ENCODE data around the gene B4GALT1.

B4GALT1 gene

DNA sequence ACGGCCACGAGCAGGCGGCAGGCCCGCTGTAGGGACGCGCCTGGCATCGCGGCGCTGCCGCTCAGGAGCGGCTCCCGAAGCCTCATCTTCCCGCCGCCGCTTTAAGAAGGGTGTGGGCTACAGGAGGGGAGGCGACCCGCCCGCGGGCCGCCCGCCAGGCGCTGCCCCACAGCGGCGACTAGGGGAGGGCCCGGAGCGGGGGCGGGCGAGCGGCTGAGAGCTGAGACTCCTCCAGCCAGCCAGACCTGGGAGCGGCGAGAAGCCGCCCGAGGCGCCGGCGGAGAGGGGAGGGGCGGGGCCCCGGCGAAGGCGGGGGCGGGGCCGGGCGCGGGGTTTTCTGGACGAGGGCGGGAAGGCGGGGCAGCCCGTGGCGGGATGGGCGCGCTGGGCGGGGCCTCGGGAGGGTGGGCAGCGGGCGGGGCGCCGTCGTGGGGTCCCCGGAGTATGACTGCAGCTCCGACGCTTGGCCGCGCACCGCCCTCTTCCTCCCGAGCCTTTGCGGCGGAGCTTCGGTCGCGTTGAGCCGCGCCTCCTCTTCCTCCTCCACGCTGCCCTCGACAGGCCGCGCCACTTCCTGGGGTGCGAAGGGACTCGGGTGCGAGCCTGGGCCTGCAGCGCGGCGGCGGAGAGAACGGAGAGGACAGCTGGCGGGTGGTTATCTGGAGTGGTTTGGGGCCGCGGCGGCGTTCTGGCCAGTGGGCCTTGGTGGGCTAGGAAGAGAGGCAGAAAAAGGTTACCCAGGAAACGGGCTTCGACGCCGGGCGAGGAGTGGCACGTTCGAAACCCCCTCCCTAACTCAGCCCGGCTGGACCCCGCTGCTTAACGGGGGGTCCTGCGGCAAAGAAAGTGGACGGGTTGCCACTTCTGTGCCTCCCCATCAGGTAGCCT is at the start of gene B4GALT1:
B4GALT1 (minus strand) TSS at position 253 of the 888 bp plus-strand sequence; CDS start at position 86, 167 bp downstream.
- in situ Hi-C loops (cut with MboI; ENCODE audit: low sequenced_read_pairs): no loop called here

GRCh38 chr9:33211695-33212393 is 44.7 kb upstream of the B4GALT1 start:
- in situ Hi-C loops (cut with MboI; ENCODE audit: low sequenced_read_pairs): no loop called here

GRCh38 chr9:33210006-33210715 is 43.0 kb upstream of the B4GALT1 start:
- in situ Hi-C loops (cut with MboI; ENCODE audit: low sequenced_read_pairs): no loop called here

- in situ Hi-C loops (cut with MboI; ENCODE audit: low sequenced_read_pairs): no loop called here
These were observed 42.3 kb upstream of the B4GALT1 start for GRCh38 chr9:33209394-33209793.

GRCh38 chr9:33202552-33203201 is 35.5 kb upstream of the B4GALT1 start:
- in situ Hi-C loops (cut with MboI; ENCODE audit: low sequenced_read_pairs): no loop called here

DNA sequence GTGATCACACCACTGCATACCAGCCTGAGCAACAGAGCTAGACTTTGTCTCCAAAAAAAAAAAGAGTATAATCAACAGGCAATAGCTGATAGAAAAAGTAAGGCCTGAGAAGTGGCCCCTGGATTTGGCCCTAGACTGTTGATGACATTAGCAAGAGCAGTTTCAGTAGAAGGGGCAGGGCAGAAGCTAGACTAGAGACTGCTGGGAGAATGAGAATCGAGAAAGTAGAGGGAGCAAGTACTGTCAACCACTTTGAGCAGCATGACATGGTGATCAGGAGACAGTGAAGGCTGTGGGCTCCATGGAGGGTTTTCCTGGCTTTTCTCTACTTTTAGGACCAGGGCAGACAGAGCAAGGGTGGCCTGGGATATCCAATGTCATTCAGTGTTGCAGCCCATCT is 34.9 kb upstream of the B4GALT1 start:
- in situ Hi-C loops (cut with MboI; ENCODE audit: low sequenced_read_pairs): no loop called here

- in situ Hi-C loops (cut with MboI; ENCODE audit: low sequenced_read_pairs): no loop called here
These were observed 31.0 kb upstream of the B4GALT1 start for GRCh38 chr9:33198165-33198564.

- in situ Hi-C loops (cut with MboI; ENCODE audit: low sequenced_read_pairs): no loop called here
These were observed 30.4 kb upstream of the B4GALT1 start for GRCh38 chr9:33197279-33198152.

DNA sequence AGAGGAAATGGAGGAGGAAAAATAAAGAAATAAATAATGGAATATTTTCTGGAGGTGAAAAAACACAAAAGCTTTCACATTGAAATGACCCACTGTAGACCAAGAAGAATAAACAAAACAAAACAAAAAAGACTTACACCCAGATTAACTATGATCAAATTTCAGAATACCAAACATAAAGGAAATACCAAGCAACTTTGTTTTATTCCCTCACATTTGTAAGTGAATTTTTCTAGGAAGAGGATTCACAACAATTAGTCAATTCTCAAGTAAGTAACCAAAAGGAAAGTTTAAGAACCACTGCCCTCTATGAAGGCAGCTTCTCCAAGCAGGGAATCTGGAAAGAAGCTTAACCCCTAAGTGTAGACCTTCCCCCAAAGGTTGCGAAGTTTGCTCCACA is 29.6 kb upstream of the B4GALT1 start:
- in situ Hi-C loops (cut with MboI; ENCODE audit: low sequenced_read_pairs): no loop called here

GRCh38 chr9:33193818-33194217 is 26.7 kb upstream of the B4GALT1 start:
- in situ Hi-C loops (cut with MboI; ENCODE audit: low sequenced_read_pairs): no loop called here

- in situ Hi-C loops (cut with MboI; ENCODE audit: low sequenced_read_pairs): no loop called here
These were observed 25.5 kb upstream of the B4GALT1 start for GRCh38 chr9:33192493-33193255.

DNA sequence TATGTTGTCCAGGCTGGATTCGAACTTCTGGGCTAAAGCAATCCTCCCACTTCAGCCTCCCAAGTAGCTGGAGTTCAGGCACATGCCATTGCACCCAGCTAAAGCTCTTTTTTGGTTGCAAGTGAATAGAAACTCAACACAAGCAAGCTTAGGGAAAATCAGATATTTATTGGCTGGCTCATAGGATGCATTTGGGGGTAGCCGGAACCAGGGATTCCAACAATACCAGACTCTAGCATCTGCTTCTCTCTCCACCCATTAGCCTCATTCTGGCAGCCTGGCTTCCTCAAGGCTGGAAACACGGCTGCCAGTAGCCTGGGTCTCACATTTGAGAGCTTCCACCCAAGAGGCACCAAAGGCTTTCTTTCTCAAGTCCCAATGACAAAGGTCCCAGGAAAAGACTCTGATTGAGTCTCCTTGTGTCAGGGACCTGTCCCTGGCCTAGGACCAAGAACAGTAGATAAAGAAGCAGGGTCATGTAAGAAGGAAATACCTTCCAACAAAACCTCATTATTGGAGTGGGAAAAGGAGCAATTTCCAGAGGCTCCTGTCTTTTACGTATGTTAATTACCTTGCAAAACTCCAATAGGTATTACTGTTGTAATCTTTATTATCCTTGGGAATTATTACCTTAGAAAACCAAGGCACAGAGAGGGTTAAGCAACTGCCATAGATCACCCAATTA is 23.0 kb upstream of the B4GALT1 start:
- in situ Hi-C loops (cut with MboI; ENCODE audit: low sequenced_read_pairs): no loop called here

GRCh38 chr9:33189331-33189791 is 22.2 kb upstream of the B4GALT1 start:
- in situ Hi-C loops (cut with MboI; ENCODE audit: low sequenced_read_pairs): no loop called here

DNA sequence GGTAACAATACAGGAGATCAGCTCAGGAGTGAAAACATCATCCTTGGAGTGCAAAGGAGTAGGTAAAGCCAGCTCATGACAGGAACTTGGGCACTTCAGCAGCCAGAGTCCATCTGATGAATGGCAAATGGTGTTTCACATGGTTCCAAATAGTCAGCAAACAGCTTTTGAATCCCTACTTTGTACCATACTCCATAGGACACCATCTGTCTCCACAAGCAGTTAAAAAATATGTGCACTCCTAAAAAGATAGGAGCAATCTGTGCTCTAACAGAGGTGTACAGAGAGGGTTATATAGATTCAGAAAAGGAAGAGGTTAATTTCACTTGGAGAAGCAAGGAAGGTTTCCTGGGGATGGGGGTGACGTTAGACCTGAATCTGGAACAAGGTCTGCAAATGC is 21.6 kb upstream of the B4GALT1 start:
- in situ Hi-C loops (cut with MboI; ENCODE audit: low sequenced_read_pairs): no loop called here

- in situ Hi-C loops (cut with MboI; ENCODE audit: low sequenced_read_pairs): no loop called here
These were observed 20.5 kb upstream of the B4GALT1 start for GRCh38 chr9:33187519-33188218.

DNA sequence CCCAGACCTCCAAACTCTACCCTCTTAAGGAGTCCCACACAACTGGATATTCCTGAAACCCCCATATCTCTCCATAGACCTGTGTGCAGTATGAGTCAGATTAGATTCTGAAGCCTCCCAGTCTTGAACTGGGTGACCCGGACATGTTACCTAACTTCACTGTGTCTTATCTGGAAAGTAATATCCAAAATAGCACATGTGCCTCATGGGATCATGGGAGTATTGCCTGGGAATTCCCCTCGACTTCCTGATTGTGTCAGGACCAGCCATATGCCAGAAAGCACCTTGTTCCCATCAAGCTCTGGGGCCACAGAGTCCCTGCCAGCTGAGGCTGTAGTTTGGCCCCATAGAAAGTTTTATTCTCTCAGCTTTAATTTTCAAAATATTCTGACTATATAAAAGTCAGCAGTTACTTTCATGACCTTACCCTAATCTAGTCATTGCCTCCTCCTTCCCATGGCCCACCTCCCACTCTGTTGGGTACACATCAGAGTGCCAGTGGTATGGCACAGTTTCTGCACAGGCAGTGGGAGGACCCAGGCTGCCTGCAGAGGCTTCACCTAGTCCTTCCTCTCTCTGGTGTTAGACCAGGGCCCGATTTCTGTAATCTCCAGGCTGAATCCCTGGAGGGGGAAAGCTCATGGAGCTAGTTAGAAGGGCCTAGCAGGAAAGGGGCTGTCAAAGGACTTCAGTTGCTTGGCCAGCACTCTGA is 19.5 kb upstream of the B4GALT1 start:
- in situ Hi-C loops (cut with MboI; ENCODE audit: low sequenced_read_pairs): no loop called here

- in situ Hi-C loops (cut with MboI; ENCODE audit: low sequenced_read_pairs): no loop called here
These were observed 18.7 kb upstream of the B4GALT1 start for GRCh38 chr9:33185858-33186257.
